ENCODE results near the gene OR10G2. TPM values are rescaled to one million over a fixed set of nuclear protein-coding genes. Genes with fewer than 3 reads are reported as not detected.
A peak's percentile ranks its signal among the peaks of the same experiment; 100 is the strongest.
"Not testable (repeated sequence)": the region's sequence is repeated elsewhere in the genome, so short reads cannot be mapped to it uniquely, and the experiment has no call there.

Gene OR10G2
- total RNA-seq, 1 donor from 2014 or later: not detected

DNA sequence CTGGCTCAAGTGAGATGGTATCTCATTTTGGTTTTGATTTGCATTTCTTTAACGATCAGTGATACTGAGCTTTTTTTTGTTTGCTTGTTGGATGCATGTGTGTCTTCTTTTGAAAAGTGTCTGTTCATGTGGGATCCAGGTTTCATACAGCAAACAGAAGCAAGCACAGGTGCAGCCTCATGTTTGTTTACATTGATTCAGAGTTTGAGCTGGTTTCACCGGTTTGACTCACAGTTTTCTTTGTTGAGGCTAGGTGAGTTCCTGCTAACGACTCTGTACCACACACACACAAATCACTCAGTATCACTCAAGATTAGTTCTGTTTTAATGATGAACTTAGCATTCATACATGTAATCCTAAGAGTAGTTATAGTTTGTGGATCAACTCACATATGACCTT, 3.7 kb downstream of the OR10G2 start:
- H4K20me1 ChIP-seq (ENCODE audit: insufficient read depth, low read length): no peaks in the 10 kb centered on the region
- no peak overlapping the region for H3K4me3 ChIP-seq (ENCODE audit: insufficient read depth, low read depth, low read length)
- TF ChIP-seq, protein P1, sequence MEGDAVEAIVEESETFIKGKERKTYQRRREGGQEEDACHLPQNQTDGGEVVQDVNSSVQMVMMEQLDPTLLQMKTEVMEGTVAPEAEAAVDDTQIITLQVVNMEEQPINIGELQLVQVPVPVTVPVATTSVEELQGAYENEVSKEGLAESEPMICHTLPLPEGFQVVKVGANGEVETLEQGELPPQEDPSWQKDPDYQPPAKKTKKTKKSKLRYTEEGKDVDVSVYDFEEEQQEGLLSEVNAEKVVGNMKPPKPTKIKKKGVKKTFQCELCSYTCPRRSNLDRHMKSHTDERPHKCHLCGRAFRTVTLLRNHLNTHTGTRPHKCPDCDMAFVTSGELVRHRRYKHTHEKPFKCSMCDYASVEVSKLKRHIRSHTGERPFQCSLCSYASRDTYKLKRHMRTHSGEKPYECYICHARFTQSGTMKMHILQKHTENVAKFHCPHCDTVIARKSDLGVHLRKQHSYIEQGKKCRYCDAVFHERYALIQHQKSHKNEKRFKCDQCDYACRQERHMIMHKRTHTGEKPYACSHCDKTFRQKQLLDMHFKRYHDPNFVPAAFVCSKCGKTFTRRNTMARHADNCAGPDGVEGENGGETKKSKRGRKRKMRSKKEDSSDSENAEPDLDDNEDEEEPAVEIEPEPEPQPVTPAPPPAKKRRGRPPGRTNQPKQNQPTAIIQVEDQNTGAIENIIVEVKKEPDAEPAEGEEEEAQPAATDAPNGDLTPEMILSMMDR (IDR thresholded peaks at IDR 0.05; ENCODE audit: insufficient read depth, low read depth, low read length): no peak
- TF ChIP-seq EZH2 (IDR thresholded peaks at IDR 0.05; ENCODE audit: insufficient read depth, low read length): no peak
- H3K36me3 ChIP-seq (ENCODE audit: insufficient read depth, low read length): no peaks in the 10 kb centered on the region
- Mint-ChIP-seq H3K36me3 (ENCODE audit: low read depth, unreplicated experiment) (peaks cover 1% of the 10 kb centered on the region), H3K4me1 (ENCODE audit: low read depth, unreplicated experiment) (peaks cover 4% of the 10 kb centered on the region), H3K27ac (ENCODE audit: unreplicated experiment) (no peak overlapping the region), H3K4me3 (ENCODE audit: unreplicated experiment) (no peak overlapping the region), H3K27me3 (ENCODE audit: low read depth, unreplicated experiment) (peaks cover 3% of the 10 kb centered on the region), H3K9me3 (ENCODE audit: unreplicated experiment) (no peaks in the 10 kb centered on the region)
- H3K9ac ChIP-seq (ENCODE audit: low read length): no peak overlapping the region
- no peaks in the 10 kb centered on the region for H3K27me3 ChIP-seq (ENCODE audit: insufficient read depth, low read length)
- FAIRE-seq (no peak), DNase-seq (ENCODE audit: low read depth) (no peak)
- no peak overlapping the region for H3K27ac ChIP-seq (ENCODE audit: low read depth, low read length)
- H3K9me3 ChIP-seq (ENCODE audit: insufficient read depth, low read depth, low read length): no peaks in the 10 kb centered on the region
- no peak overlapping the region for H2AFZ ChIP-seq (ENCODE audit: low read depth, low read length)
- H3K4me2 ChIP-seq (ENCODE audit: low read length): no peak overlapping the region
- no peaks in the 10 kb centered on the region for H3K4me1 ChIP-seq (ENCODE audit: insufficient read depth, low read length)
- no peaks in the 10 kb centered on the region for H3K79me2 ChIP-seq (ENCODE audit: insufficient read depth, low read length)

DNA sequence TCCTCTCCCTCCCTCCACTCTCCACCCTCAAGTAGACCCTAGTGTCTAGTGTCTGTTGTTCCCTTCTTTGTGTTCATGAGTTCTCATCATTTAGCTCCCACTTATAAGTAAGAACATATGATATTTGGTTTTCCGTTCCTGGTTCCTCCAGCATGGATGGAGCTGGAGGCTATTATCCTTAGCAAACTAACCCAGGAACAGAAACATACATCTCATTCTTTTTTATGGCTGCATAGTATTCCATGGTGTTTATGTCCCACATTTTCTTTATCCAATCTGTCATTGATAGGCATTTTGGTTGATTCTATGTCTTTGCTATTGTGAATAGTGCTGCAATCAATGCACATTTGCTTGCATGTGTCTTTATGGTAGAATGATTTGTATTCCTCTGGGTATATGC, 4.2 kb downstream of the OR10G2 start:
- H3K4me3 ChIP-seq (ENCODE audit: insufficient read depth, low read depth, low read length); DNase-seq (ENCODE audit: low read depth); H4K20me1 ChIP-seq (ENCODE audit: insufficient read depth, low read length); H2AFZ ChIP-seq (ENCODE audit: low read depth, low read length); H3K36me3 Mint-ChIP-seq (ENCODE audit: low read depth, unreplicated experiment); H3K27ac Mint-ChIP-seq (ENCODE audit: unreplicated experiment); H3K4me3 Mint-ChIP-seq (ENCODE audit: unreplicated experiment); H3K27me3 Mint-ChIP-seq (ENCODE audit: low read depth, unreplicated experiment); H3K79me2 ChIP-seq (ENCODE audit: insufficient read depth, low read length); H3K4me1 ChIP-seq (ENCODE audit: insufficient read depth, low read length); H3K27ac ChIP-seq (ENCODE audit: low read depth, low read length); H3K36me3 ChIP-seq (ENCODE audit: insufficient read depth, low read length); FAIRE-seq; H3K9me3 ChIP-seq (ENCODE audit: insufficient read depth, low read depth, low read length); H3K9me3 Mint-ChIP-seq (ENCODE audit: unreplicated experiment); H3K4me1 Mint-ChIP-seq (ENCODE audit: low read depth, unreplicated experiment); H3K4me2 ChIP-seq (ENCODE audit: low read length); H3K9ac ChIP-seq (ENCODE audit: low read length); H3K27me3 ChIP-seq (ENCODE audit: insufficient read depth, low read length): not testable (repeated sequence)

DNA sequence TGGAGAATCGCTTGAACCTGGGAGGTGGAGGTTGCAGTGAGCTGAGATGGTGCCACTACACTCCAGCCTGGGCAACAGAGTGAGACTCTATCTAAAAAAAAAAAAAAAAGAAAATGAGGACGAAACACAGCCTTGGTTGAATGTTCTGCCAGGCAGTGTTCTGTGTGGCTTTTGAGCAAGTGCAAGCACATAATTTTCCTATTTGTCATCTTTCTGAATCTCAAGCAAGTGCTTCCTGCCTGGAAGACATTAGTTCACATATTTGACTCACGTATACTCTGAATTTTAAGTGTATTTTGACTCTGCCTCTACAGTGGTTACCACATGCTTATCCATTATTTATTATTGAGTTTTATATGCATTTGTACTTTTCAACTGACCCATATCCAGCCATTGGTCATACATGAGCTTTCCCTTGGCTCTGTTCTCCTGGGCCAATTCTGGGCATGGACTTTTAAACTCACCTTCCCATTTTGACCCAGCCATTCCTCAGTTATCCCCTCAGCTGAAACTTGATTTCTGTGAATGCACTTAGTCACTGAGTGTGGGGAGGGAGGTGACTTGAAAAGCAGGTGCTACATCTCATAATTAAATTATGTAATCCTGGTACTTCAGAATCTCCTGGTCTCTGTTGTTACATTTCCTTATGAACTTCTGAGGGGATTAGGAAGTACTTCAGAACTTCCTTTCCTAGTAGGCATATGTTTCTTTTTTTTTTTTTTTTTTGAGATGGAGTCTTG, 8.1 kb downstream of the OR10G2 start:
- no peak for TF ChIP-seq EZH2 (IDR thresholded peaks at IDR 0.05; ENCODE audit: insufficient read depth, low read length)
- TF ChIP-seq, protein P1 (IDR thresholded peaks at IDR 0.05; ENCODE audit: insufficient read depth, low read depth, low read length): no peak
- no peak overlapping the region for H3K4me3 ChIP-seq (ENCODE audit: insufficient read depth, low read depth, low read length)
- no peaks in the 10 kb centered on the region for H3K9me3 ChIP-seq (ENCODE audit: insufficient read depth, low read depth, low read length)
- no peak overlapping the region for H2AFZ ChIP-seq (ENCODE audit: low read depth, low read length)
- no peaks in the 10 kb centered on the region for H3K79me2 ChIP-seq (ENCODE audit: insufficient read depth, low read length)
- no peak overlapping the region for H3K4me3 Mint-ChIP-seq (ENCODE audit: unreplicated experiment)
- H3K4me1 ChIP-seq (ENCODE audit: insufficient read depth, low read length): no peaks in the 10 kb centered on the region
- no peaks in the 10 kb centered on the region for H3K27me3 Mint-ChIP-seq (ENCODE audit: low read depth, unreplicated experiment)
- H3K27ac Mint-ChIP-seq (ENCODE audit: unreplicated experiment): peak overlapping the region; percentile 19
- no peak overlapping the region for H3K27ac ChIP-seq (ENCODE audit: low read depth, low read length)
- peaks cover 4% of the 10 kb centered on the region for H3K4me1 Mint-ChIP-seq (ENCODE audit: low read depth, unreplicated experiment)
- no peaks in the 10 kb centered on the region for H4K20me1 ChIP-seq (ENCODE audit: insufficient read depth, low read length)
- no peaks in the 10 kb centered on the region for H3K27me3 ChIP-seq (ENCODE audit: insufficient read depth, low read length)
- H3K9ac ChIP-seq (ENCODE audit: low read length): no peak overlapping the region
- no peaks in the 10 kb centered on the region for H3K36me3 ChIP-seq (ENCODE audit: insufficient read depth, low read length)
- no peak for DNase-seq (ENCODE audit: low read depth)
- no peak for FAIRE-seq
- peaks cover 1% of the 10 kb centered on the region for H3K36me3 Mint-ChIP-seq (ENCODE audit: low read depth, unreplicated experiment)
- no peak overlapping the region for H3K4me2 ChIP-seq (ENCODE audit: low read length)
- peaks cover 2% of the 10 kb centered on the region for H3K9me3 Mint-ChIP-seq (ENCODE audit: unreplicated experiment)

All from astrocyte (in vitro differentiated cells and primary cell).